LoVo (cell line): ENCODE results near the gene USP17L12.
"Not testable (repeated sequence)": the region's sequence is repeated elsewhere in the genome, so short reads cannot be mapped to it uniquely, and the experiment has no call there.

Experiments
- DNase-seq: peaks from one replicate; pipeline ENCODE4 v3.0.0-alpha.2; 2016; ENCODE audit warnings: low spot score

USP17L12 gene, protein sequence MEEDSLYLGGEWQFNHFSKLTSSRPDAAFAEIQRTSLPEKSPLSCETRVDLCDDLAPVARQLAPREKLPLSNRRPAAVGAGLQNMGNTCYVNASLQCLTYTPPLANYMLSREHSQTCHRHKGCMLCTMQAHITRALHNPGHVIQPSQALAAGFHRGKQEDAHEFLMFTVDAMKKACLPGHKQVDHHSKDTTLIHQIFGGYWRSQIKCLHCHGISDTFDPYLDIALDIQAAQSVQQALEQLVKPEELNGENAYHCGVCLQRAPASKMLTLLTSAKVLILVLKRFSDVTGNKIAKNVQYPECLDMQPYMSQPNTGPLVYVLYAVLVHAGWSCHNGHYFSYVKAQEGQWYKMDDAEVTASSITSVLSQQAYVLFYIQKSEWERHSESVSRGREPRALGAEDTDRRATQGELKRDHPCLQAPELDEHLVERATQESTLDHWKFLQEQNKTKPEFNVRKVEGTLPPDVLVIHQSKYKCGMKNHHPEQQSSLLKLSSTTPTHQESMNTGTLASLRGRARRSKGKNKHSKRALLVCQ

DNA sequence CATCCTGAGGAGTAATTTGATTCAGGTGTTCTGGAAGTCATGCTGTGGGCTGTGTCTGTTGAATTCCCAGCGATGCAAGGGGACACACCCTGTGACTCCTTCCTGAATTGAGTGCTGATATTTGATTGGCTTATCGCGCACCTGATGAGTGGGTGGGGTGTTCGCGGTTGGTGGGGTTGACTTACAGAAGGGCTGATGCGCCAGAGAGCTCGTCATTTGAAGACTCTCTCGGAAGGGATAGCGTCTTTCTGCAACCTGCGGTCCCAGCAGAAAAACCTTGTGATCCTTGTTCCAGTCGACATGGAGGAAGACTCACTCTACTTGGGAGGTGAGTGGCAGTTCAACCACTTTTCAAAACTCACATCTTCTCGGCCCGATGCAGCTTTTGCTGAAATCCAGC is at the start of gene USP17L12:
USP17L12 (plus strand) TSS at position 301 of the 400 bp plus-strand sequence; CDS start at position 301, 0 bp downstream.
- DNase-seq = not testable (repeated sequence)

DNA sequence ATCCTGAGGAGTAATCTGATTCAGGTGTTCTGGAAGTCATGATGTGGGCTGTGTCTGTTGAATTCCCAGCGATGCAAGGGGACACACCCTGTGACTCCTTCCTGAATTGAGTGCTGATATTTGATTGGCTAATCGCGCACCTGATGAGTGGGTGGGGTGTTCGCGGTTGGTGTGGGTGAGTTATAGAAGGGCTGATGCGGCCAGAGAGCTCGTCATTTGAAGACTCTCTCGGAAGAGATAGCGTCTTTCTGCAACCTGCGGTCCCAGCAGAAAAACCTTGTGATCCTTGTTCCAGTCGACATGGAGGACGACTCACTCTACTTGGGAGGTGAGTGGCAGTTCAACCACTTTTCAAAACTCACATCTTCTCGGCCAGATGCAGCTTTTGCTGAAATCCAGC is 9.6 kb upstream of the USP17L12 start, which contains the start of gene USP17L10:
USP17L10 (plus strand) TSS at position 301 of the 400 bp plus-strand sequence; CDS start at position 301, 0 bp downstream.
- not testable (repeated sequence) for DNase-seq

DNA sequence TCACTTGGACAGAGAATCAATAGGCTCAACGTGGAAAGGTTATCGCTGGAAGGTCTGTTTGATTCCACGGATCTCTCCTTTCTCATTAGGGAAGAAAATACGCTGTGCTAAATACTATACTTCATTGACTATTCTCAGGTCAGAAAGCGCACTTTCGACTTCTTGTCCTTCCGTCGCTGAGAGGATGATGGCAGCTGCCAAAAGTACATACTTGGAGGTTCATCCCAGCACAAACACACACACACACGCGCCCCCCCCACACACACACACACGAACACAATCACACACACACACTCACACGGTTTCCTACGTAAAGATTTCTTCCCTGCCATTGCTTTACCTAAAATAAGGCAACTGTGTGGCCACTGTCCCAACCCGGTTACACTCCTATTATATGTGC is 5.3 kb upstream of the USP17L12 start:
- not testable (repeated sequence) for DNase-seq

DNA sequence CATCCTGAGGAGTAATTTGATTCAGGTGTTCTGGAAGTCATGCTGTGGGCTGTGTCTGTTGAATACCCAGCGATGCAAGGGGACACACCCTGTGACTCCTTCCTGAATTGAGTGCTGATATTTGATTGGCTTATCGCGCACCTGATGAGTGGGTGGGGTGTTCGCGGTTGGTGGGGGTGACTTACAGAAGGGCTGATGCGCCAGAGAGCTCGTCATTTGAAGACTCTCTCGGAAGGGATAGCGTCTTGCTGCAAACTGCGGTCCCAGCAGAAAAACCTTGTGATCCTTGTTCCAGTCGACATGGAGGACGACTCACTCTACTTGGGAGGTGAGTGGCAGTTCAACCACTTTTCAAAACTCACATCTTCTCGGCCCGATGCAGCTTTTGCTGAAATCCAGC is 4.8 kb upstream of the USP17L12 start, which contains the start of gene USP17L11:
USP17L11 (plus strand) TSS at position 301 of the 400 bp plus-strand sequence; CDS start at position 301, 0 bp downstream.
- not testable (repeated sequence) for DNase-seq

DNA sequence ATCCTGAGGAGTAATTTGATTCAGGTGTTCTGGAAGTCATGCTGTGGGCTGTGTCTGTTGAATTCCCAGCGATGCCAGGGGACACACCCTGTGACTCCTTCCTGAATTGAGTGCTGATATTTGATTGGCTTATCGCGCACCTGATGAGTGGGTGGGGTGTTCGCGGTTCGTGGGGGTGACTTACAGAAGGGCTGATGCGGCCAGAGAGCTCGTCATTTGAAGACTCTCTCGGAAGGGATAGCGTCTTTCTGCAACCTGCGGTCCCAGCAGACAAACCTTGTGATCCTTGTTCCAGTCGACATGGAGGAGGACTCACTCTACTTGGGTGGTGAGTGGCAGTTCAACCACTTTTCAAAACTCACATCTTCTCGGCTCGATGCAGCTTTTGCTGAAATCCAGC is 4.6 kb downstream of the USP17L12 start, which contains the start of gene USP17L13:
USP17L13 (plus strand) TSS at position 301 of the 400 bp plus-strand sequence; CDS start at position 301, 0 bp downstream.
- DNase-seq = not testable (repeated sequence)

DNA sequence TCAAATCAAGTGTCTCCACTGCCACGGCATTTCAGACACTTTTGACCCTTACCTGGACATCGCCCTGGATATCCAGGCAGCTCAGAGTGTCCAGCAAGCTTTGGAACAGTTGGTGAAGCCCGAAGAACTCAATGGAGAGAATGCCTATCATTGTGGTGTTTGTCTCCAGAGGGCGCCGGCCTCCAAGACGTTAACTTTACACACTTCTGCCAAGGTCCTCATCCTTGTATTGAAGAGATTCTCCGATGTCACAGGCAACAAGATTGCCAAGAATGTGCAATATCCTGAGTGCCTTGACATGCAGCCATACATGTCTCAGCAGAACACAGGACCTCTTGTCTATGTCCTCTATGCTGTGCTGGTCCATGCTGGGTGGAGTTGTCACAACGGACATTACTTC is 10.3 kb downstream of the USP17L12 start:
- DNase-seq = not testable (repeated sequence)

DNA sequence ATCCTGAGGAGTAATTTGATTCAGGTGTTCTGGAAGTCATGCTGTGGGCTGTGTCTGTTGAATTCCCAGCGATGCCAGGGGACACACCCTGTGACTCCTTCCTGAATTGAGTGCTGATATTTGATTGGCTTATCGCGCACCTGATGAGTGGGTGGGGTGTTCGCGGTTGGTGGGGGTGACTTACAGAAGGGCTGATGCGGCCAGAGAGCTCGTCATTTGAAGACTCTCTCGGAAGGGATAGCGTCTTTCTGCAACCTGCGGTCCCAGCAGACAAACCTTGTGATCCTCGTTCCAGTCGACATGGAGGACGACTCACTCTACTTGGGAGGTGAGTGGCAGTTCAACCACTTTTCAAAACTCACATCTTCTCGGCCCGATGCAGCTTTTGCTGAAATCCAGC is 14.1 kb downstream of the USP17L12 start, which contains the start of gene USP17L15:
USP17L15 (plus strand) TSS at position 301 of the 400 bp plus-strand sequence; CDS start at position 301, 0 bp downstream.
- not testable (repeated sequence) for DNase-seq

DNA sequence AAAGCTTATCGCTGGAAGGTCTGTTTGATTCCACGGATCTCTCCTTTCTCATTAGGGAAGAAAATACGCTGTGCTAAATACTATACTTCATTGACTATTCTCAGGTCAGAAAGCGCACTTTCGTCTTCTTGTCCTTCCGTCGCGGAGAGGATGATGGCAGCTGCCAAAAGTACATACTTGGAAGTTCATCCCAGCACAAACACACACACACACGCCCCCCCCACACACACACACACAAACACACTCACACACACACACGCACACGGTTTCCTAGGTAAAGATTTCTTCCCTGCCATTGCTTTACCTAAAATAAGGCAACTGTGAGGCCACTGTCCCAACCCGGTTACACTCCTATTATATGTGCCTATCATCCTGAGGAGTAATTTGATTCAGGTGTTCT is 18.5 kb downstream of the USP17L12 start:
- not testable (repeated sequence) for DNase-seq

DNA sequence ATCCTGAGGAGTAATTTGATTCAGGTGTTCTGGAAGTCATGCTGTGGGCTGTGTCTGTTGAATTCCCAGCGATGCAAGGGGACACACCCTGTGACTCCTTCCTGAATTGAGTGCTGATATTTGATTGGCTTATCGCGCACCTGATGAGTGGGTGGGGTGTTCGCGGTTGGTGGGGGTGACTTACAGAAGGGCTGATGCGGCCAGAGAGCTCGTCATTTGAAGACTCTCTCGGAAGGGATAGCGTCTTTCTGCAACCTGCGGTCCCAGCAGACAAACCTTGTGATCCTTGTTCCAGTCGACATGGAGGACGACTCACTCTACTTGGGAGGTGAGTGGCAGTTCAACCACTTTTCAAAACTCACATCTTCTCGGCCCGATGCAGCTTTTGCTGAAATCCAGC is 23.6 kb downstream of the USP17L12 start, which contains the start of gene USP17L17:
USP17L17 (plus strand) TSS at position 301 of the 400 bp plus-strand sequence; CDS start at position 301, 0 bp downstream.
- not testable (repeated sequence) for DNase-seq

DNA sequence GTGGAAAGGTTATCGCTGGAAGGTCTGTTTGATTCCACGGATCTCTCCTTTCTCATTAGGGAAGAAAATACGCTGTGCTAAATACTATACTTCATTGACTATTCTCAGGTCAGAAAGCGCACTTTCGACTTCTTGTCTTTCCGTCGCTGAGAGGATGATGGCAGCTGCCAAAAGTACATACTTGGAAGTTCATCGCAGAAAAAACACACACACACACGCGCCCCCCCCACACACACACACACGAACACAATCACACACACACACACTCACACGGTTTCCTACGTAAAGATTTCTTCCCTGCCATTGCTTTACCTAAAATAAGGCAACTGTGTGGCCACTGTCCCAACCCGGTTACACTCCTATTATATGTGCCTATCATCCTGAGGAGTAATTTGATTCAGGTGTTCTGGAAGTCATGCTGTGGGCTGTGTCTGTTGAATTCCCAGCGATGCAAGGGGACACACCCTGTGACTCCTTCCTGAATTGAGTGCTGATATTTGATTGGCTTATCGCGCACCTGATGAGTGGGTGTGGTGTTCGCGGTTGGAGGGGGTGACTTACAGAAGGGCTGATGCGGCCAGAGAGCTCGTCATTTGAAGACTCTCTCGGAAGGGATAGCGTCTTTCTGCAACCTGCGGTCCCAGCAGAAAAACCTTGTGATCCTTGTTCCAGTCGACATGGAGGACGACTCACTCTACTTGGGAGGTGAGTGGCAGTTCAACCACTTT is 28.2 kb downstream of the USP17L12 start, which contains the start of gene USP17L18:
USP17L18 (plus strand) TSS at position 678 of the 728 bp plus-strand sequence; CDS start at position 678, 0 bp downstream.
- not testable (repeated sequence) for DNase-seq

DNA sequence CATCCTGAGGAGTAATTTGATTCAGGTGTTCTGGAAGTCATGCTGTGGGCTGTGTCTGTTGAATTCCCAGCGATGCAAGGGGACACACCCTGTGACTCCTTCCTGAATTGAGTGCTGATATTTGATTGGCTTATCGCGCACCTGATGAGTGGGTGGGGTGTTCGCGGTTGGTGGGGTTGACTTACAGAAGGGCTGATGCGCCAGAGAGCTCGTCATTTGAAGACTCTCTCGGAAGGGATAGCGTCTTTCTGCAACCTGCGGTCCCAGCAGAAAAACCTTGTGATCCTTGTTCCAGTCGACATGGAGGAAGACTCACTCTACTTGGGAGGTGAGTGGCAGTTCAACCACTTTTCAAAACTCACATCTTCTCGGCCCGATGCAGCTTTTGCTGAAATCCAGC is 33.1 kb downstream of the USP17L12 start, which contains the start of gene USP17L19:
USP17L19 (plus strand) TSS at position 301 of the 400 bp plus-strand sequence; CDS start at position 301, 0 bp downstream.
- DNase-seq = not testable (repeated sequence)

DNA sequence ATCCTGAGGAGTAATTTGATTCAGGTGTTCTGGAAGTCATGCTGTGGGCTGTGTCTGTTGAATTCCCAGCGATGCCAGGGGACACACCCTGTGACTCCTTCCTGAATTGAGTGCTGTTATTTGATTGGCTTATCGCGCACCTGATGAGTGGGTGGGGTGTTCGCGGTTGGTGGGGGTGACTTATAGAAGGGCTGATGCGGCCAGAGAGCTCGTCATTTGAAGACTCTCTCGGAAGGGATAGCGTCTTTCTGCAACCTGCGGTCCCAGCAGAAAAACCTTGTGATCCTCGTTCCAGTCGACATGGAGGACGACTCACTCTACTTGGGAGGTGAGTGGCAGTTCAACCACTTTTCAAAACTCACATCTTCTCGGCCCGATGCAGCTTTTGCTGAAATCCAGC is 37.9 kb downstream of the USP17L12 start, which contains the start of gene USP17L20:
USP17L20 (plus strand) TSS at position 301 of the 400 bp plus-strand sequence; CDS start at position 301, 0 bp downstream.
- DNase-seq = not testable (repeated sequence)

DNA sequence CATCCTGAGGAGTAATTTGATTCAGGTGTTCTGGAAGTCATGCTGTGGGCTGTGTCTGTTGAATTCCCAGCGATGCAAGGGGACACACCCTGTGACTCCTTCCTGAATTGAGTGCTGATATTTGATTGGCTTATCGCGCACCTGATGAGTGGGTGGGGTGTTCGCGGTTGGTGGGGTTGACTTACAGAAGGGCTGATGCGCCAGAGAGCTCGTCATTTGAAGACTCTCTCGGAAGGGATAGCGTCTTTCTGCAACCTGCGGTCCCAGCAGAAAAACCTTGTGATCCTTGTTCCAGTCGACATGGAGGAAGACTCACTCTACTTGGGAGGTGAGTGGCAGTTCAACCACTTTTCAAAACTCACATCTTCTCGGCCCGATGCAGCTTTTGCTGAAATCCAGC is 42.6 kb downstream of the USP17L12 start, which contains the start of gene USP17L21:
USP17L21 (plus strand) TSS at position 301 of the 400 bp plus-strand sequence; CDS start at position 301, 0 bp downstream.
- DNase-seq = not testable (repeated sequence)

DNA sequence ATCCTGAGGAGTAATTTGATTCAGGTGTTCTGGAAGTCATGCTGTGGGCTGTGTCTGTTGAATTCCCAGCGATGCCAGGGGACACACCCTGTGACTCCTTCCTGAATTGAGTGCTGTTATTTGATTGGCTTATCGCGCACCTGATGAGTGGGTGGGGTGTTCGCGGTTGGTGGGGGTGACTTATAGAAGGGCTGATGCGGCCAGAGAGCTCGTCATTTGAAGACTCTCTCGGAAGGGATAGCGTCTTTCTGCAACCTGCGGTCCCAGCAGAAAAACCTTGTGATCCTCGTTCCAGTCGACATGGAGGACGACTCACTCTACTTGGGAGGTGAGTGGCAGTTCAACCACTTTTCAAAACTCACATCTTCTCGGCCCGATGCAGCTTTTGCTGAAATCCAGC is 47.4 kb downstream of the USP17L12 start, which contains the start of gene USP17L22:
USP17L22 (plus strand) TSS at position 301 of the 400 bp plus-strand sequence; CDS start at position 301, 0 bp downstream.
- DNase-seq = not testable (repeated sequence)
